AG04449 (cell line): Measurements from ENCODE around the gene TMCO6.
A peak's percentile ranks its signal among the peaks of the same experiment; 100 is the strongest.
"Not testable (repeated sequence)": the region's sequence is repeated elsewhere in the genome, so short reads cannot be mapped to it uniquely, and the experiment has no call there.

ENCODE experiments used
- CTCF ChIA-PET: fragments of 350-600 bp; formaldehyde crosslinking; extraction: SDS; loops from one replicate; lab custom pipeline; 2021; ENCODE audit warnings: antibody characterized with exemption; lab: Yijun Ruan, JAX
- POLR2A ChIA-PET: fragments of 400-600, 350-600 bp; formaldehyde crosslinking; extraction: SDS; loops from one replicate; lab custom pipeline; 2020; ENCODE audit warnings: antibody characterized with exemption, inconsistent platforms; lab: Yijun Ruan, JAX
- DNase-seq: peaks from one replicate; pipeline ENCODE4 v3.0.0-alpha.2; 2010; ENCODE audit warnings: low read depth, low spot score
- H3K4me3 ChIP-seq: 2 replicates; pipeline ENCODE4 v1.5.1; 2011; ENCODE audit warnings: low read depth, mild to moderate bottlenecking, control low read depth, low read length
- CTCF ChIP-seq: IDR thresholded peaks from one replicate; pipeline ENCODE4 v1.5.1; 2011; ENCODE audit warnings: mild to moderate bottlenecking, moderate library complexity, low read length, control low read depth, inconsistent platforms; ENCODE audit not compliant: insufficient read depth; ENCODE audit errors: missing control alignments

The TMCO6 gene

GRCh38 chr5:140637371-140638100 is 1.7 kb upstream of the TMCO6 start:
- TF ChIP-seq CTCF = no peak
- POLR2A ChIA-PET = interaction anchor here (0.7 kb wide), 1 partner anchor 109 kb away, joined by 3 read pairs; no protein-coding TSS in a partner anchor
- no peak for DNase-seq
- no peak overlapping the region for H3K4me3 ChIP-seq
- CTCF ChIA-PET = interaction anchor here (1.1 to 2.6 kb wide), 2 partner anchors 10 to 48 kb away, joined by 3 to 14 read pairs; partner anchors contain the start of genes IK and NDUFA2

GRCh38 chr5:140638898-140639147 is 428 bp upstream of the TMCO6 start:
- ChIA-PET CTCF (interaction anchor here (0.8 to 2.6 kb wide), 14 partner anchors 8 to 397 kb away, joined by 3 to 14 read pairs (median 4); partner anchors contain the start of genes APBB3, EIF4EBP3, IK and NDUFA2), POLR2A (interaction anchor here (0.8 to 1.1 kb wide), 3 partner anchors 9 to 91 kb away, joined by 3 read pairs; partner anchors contain the start of genes EIF4EBP3, IK and NDUFA2)
- DNase-seq = not testable (repeated sequence)
- H3K4me3 ChIP-seq = peak overlapping the region; percentile 46

- no peak for TF ChIP-seq CTCF
- POLR2A ChIA-PET = interaction anchor here (1.8 kb wide), 1 partner anchor 76 kb away, joined by 3 read pairs; no protein-coding TSS in a partner anchor
- DNase-seq = no peak
- CTCF ChIA-PET = interaction anchor here (0.7 to 3.2 kb wide), 4 partner anchors 95 to 290 kb away, joined by 3 to 12 read pairs (median 4); partner anchors contain the start of gene EIF4EBP3
- H3K4me3 ChIP-seq = no peak overlapping the region
Observed at GRCh38 chr5:140641716-140642115, 2.5 kb downstream of the TMCO6 start.

- no peak overlapping the region for H3K4me3 ChIP-seq
- no peak for DNase-seq
- no peak for TF ChIP-seq CTCF
- POLR2A ChIA-PET = interaction anchor here (1.8 kb wide), 1 partner anchor 77 kb away, joined by 3 read pairs; no protein-coding TSS in a partner anchor
- CTCF ChIA-PET = interaction anchor here (0.7 to 3.2 kb wide), 4 partner anchors 96 to 291 kb away, joined by 3 to 12 read pairs (median 4); partner anchors contain the start of gene EIF4EBP3
Observed at GRCh38 chr5:140642718-140643117, 3.5 kb downstream of the TMCO6 start.

- H3K4me3 ChIP-seq = peak overlapping the region; percentile 95
- no peak for DNase-seq
- CTCF ChIA-PET = interaction anchor here (0.8 to 2.6 kb wide), 8 partner anchors 8 to 284 kb away, joined by 3 to 14 read pairs (median 4); partner anchors contain the start of genes EIF4EBP3 and TMCO6
- TF ChIP-seq CTCF = no peak
- POLR2A ChIA-PET = interaction anchor here (0.7 to 2.4 kb wide), 14 partner anchors 9 to 99 kb away, joined by 3 to 24 read pairs (median 4); partner anchors contain the start of genes EIF4EBP3, HARS1, HARS2 and SRA1
Observed at GRCh38 chr5:140647042-140647419, 7.8 kb downstream of the TMCO6 start.

GRCh38 chr5:140658870-140659269 is 19.6 kb downstream of the TMCO6 start:
- no peak for TF ChIP-seq CTCF
- CTCF ChIA-PET = no interaction called here
- H3K4me3 ChIP-seq = no peak overlapping the region
- no peak for DNase-seq
- POLR2A ChIA-PET = interaction anchor here (0.9 kb wide), 1 partner anchor 11 kb away, joined by 5 read pairs; the partner anchor contains the start of genes IK and NDUFA2

GRCh38 chr5:140660371-140660770 is 21.1 kb downstream of the TMCO6 start:
- H3K4me3 ChIP-seq = not testable (repeated sequence)

More at GRCh38 chr5:140660371-140660770, 21.1 kb downstream of the TMCO6 start:
- CTCF ChIA-PET = interaction anchor here (1.1 kb wide), 1 partner anchor 14 kb away, joined by 3 read pairs; no protein-coding TSS in a partner anchor
- POLR2A ChIA-PET, DNase-seq: not testable (repeated sequence)
